ENCODE results near the gene CREBBP.
A peak's percentile ranks its signal among the peaks of the same experiment; 100 is the strongest.
"Not testable (repeated sequence)": the region's sequence is repeated elsewhere in the genome, so short reads cannot be mapped to it uniquely, and the experiment has no call there.

The CREBBP gene

GRCh38 chr16:3880623-3881498 is at the start of gene CREBBP:
TSS of gene CREBBP (minus strand) at chr16:3880713. CDS start at chr16:3879916, 797 bp downstream.
- no peaks in the 10 kb centered on the region for H3K9me3 Mint-ChIP-seq
- peaks cover 7% of the 10 kb centered on the region for H3K27me3 Mint-ChIP-seq
- peak; percentile 94 for ATAC-seq
- peak within 1 kb of the TSS; percentile 76 for H3K27ac Mint-ChIP-seq
- peaks cover 48% of the 10 kb centered on the region for H3K4me1 Mint-ChIP-seq
- H3K36me3 Mint-ChIP-seq = peaks cover 25% of the 10 kb centered on the region
- peak within 1 kb of the TSS; percentile 90 for H3K4me3 Mint-ChIP-seq

GRCh38 chr16:3927147-3927546 is 46.6 kb upstream of the CREBBP start:
- not testable (repeated sequence) for H3K9me3 Mint-ChIP-seq, H3K27ac Mint-ChIP-seq, H3K4me1 Mint-ChIP-seq, H3K4me3 Mint-ChIP-seq, H3K36me3 Mint-ChIP-seq, ATAC-seq
- peaks cover 42% of the 10 kb centered on the region for H3K27me3 Mint-ChIP-seq

GRCh38 chr16:3924763-3925162 is 44.2 kb upstream of the CREBBP start:
- no peak for ATAC-seq
- Mint-ChIP-seq H3K4me1 (no peaks in the 10 kb centered on the region), H3K27ac (no peak overlapping the region), H3K36me3 (no peaks in the 10 kb centered on the region), H3K27me3 (peaks cover 54% of the 10 kb centered on the region), H3K4me3 (no peak overlapping the region), H3K9me3 (no peaks in the 10 kb centered on the region)

GRCh38 chr16:3922241-3922640 is 41.7 kb upstream of the CREBBP start:
- no peak for ATAC-seq
- Mint-ChIP-seq H3K27me3 (peaks cover 74% of the 10 kb centered on the region), H3K4me1 (no peaks in the 10 kb centered on the region), H3K36me3 (peaks cover 10% of the 10 kb centered on the region), H3K9me3 (peaks cover 8% of the 10 kb centered on the region), H3K4me3 (no peak overlapping the region), H3K27ac (no peak overlapping the region)

GRCh38 chr16:3920206-3920605 is 39.7 kb upstream of the CREBBP start:
- Mint-ChIP-seq H3K27ac (no peak overlapping the region), H3K27me3 (peaks cover 77% of the 10 kb centered on the region), H3K9me3 (peaks cover 8% of the 10 kb centered on the region), H3K4me3 (no peak overlapping the region), H3K4me1 (no peaks in the 10 kb centered on the region), H3K36me3 (peaks cover 10% of the 10 kb centered on the region)
- no peak for ATAC-seq

- H3K27me3 Mint-ChIP-seq = peaks cover 80% of the 10 kb centered on the region
- H3K4me3 Mint-ChIP-seq = no peak overlapping the region
- H3K27ac Mint-ChIP-seq = no peak overlapping the region
- H3K9me3 Mint-ChIP-seq = peaks cover 8% of the 10 kb centered on the region
- ATAC-seq = no peak
- H3K4me1 Mint-ChIP-seq = no peaks in the 10 kb centered on the region
- H3K36me3 Mint-ChIP-seq = peaks cover 10% of the 10 kb centered on the region
Observed at GRCh38 chr16:3919413-3919812, 38.9 kb upstream of the CREBBP start.

GRCh38 chr16:3915426-3916260 is 35.1 kb upstream of the CREBBP start:
- no peak for ATAC-seq
- Mint-ChIP-seq H3K27ac (no peak overlapping the region), H3K4me1 (no peaks in the 10 kb centered on the region), H3K36me3 (peaks cover 10% of the 10 kb centered on the region), H3K27me3 (peaks cover 43% of the 10 kb centered on the region), H3K4me3 (no peak overlapping the region), H3K9me3 (peaks cover 8% of the 10 kb centered on the region)

GRCh38 chr16:3912897-3913296 is 32.4 kb upstream of the CREBBP start:
- no peak overlapping the region for H3K4me3 Mint-ChIP-seq

GRCh38 chr16:3912373-3912772 is 31.9 kb upstream of the CREBBP start:
- Mint-ChIP-seq H3K4me3 (no peak overlapping the region), H3K27me3 (peaks cover 17% of the 10 kb centered on the region), H3K36me3 (no peaks in the 10 kb centered on the region), H3K9me3 (no peaks in the 10 kb centered on the region), H3K4me1 (no peaks in the 10 kb centered on the region), H3K27ac (no peak overlapping the region)
- ATAC-seq = no peak

More at GRCh38 chr16:3912897-3913296, 32.4 kb upstream of the CREBBP start:
- no peak for ATAC-seq
- Mint-ChIP-seq H3K36me3 (no peaks in the 10 kb centered on the region), H3K9me3 (no peaks in the 10 kb centered on the region), H3K27me3 (peaks cover 22% of the 10 kb centered on the region), H3K4me1 (no peaks in the 10 kb centered on the region), H3K27ac (no peak overlapping the region)

GRCh38 chr16:3911741-3912140 is 31.2 kb upstream of the CREBBP start:
- H3K9me3 Mint-ChIP-seq, H3K4me1 Mint-ChIP-seq, ATAC-seq: not testable (repeated sequence)

GRCh38 chr16:3909791-3910583 is 29.5 kb upstream of the CREBBP start:
- no peak for ATAC-seq
- Mint-ChIP-seq H3K27ac (no peak overlapping the region), H3K4me3 (no peak overlapping the region), H3K36me3 (no peaks in the 10 kb centered on the region), H3K9me3 (no peaks in the 10 kb centered on the region), H3K4me1 (no peaks in the 10 kb centered on the region), H3K27me3 (peaks cover 1% of the 10 kb centered on the region)

More at GRCh38 chr16:3911741-3912140, 31.2 kb upstream of the CREBBP start:
- peaks cover 12% of the 10 kb centered on the region for H3K27me3 Mint-ChIP-seq
- H3K27ac Mint-ChIP-seq, H3K36me3 Mint-ChIP-seq, H3K4me3 Mint-ChIP-seq: not testable (repeated sequence)

GRCh38 chr16:3908951-3909437 is 28.5 kb upstream of the CREBBP start:
- H3K4me3 Mint-ChIP-seq = no peak overlapping the region
- no peaks in the 10 kb centered on the region for H3K27me3 Mint-ChIP-seq
- no peaks in the 10 kb centered on the region for H3K9me3 Mint-ChIP-seq
- no peak overlapping the region for H3K27ac Mint-ChIP-seq
- H3K4me1 Mint-ChIP-seq = no peaks in the 10 kb centered on the region
- peak; percentile 34 for ATAC-seq
- no peaks in the 10 kb centered on the region for H3K36me3 Mint-ChIP-seq

- no peaks in the 10 kb centered on the region for H3K36me3 Mint-ChIP-seq
Observed at GRCh38 chr16:3907586-3907985, 27.1 kb upstream of the CREBBP start.

GRCh38 chr16:3906363-3906762 is 25.9 kb upstream of the CREBBP start:
- H3K36me3 Mint-ChIP-seq = no peaks in the 10 kb centered on the region
- no peaks in the 10 kb centered on the region for H3K27me3 Mint-ChIP-seq
- no peak overlapping the region for H3K27ac Mint-ChIP-seq
- no peaks in the 10 kb centered on the region for H3K9me3 Mint-ChIP-seq
- no peak overlapping the region for H3K4me3 Mint-ChIP-seq
- no peaks in the 10 kb centered on the region for H3K4me1 Mint-ChIP-seq
- ATAC-seq = no peak

More at GRCh38 chr16:3907586-3907985, 27.1 kb upstream of the CREBBP start:
- no peak for ATAC-seq
- H3K27ac Mint-ChIP-seq = no peak overlapping the region
- H3K27me3 Mint-ChIP-seq = no peaks in the 10 kb centered on the region
- no peaks in the 10 kb centered on the region for H3K9me3 Mint-ChIP-seq
- no peaks in the 10 kb centered on the region for H3K4me1 Mint-ChIP-seq
- no peak overlapping the region for H3K4me3 Mint-ChIP-seq

GRCh38 chr16:3904875-3905274 is 24.4 kb upstream of the CREBBP start:
- ATAC-seq = no peak
- no peaks in the 10 kb centered on the region for H3K4me1 Mint-ChIP-seq
- H3K4me3 Mint-ChIP-seq = no peak overlapping the region
- H3K27me3 Mint-ChIP-seq = no peaks in the 10 kb centered on the region
- H3K9me3 Mint-ChIP-seq = no peaks in the 10 kb centered on the region
- H3K36me3 Mint-ChIP-seq = no peaks in the 10 kb centered on the region
- no peak overlapping the region for H3K27ac Mint-ChIP-seq

Measured in stimulated activated memory B cell treated with anti-CD40 and anti-IgM and Interleukin-4, amounts not matched to agents 10 μg/mL and 1 μg/mL and 100 μg/mL, for 72 hours (primary cell).